ENCODE results near the gene MPPED2.

- TF ChIP-seq POLR2AphosphoS5 (IDR thresholded peaks at IDR 0.05; ENCODE audit: low read depth, low read length) (no peak), TAF1 (IDR thresholded peaks at IDR 0.05; ENCODE audit: borderline replicate concordance, low read depth, low read length) (no peak), POLR2A (IDR thresholded peaks at IDR 0.05; ENCODE audit: low read depth, low read length) (no peak)
Observed at GRCh38 chr11:30605036-30605605, 19.0 kb upstream of the MPPED2 start.

All from GM12892 (cell line).